EH (cell line): ENCODE results near the gene AGR3.

ENCODE experiments used
- DNase-seq: peaks from one replicate; pipeline ENCODE4 v3.0.0-alpha.2; 2015; ENCODE audit warnings: low read depth

Gene AGR3

DNA sequence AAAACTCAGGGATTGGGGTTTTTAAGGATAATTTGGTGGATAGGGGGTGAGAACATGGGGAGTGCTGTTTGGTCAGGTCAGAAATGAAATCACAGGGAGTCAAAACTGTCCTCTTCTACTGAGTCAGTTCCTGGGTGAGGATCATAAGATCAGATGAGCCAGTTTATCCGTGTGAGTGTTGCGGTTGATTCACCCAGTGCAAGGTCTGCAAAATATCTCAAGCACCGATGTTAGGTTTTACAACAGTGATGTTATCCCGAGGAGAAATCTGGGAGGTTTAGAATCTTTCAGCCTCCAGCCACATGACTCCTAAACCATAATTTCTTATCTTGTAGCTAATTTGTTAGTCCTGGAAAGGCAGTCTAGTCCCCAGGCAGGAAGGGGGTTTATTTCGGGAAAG is 45.3 kb downstream of the AGR3 start:
- peak; percentile 20 for DNase-seq

DNA sequence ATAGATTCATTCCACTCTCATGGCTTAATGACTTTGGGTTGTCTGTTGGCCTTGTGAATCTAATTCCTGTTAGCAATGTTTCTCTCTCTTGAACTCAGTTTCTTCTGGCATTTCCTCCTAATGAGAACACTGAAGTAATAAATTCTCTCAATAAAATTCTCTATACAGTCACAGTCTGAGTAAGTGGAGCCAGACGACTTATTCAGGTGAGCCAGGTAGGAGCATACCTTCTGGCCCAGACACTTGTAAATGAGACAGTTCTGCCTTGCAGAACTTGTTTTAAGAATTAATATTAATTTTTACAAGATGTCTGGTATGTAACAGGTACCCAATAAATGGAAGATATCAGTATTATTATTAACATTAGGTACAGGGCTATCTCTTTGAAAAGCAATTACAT is 48.4 kb downstream of the AGR3 start:
- no peak for DNase-seq

DNA sequence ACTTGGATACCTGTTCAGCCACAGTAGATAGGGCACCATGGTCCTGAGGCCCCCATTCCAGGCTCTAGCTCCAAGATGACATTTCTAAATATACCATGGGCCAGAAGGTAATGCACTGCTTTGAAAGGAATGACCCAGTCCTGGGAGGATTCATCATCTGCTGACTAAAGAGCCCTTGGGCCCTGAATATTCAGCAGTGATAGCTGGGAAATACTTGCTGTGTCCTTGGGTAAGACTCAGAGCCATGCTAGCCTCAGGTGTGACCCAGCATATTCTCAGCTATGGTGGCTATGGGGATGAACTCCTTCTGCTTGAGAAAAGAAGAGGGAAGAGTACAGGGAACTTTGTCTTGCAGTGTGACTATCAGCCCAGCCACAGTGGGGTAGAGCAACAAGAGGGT is 55.7 kb downstream of the AGR3 start:
- DNase-seq: no peak

DNA sequence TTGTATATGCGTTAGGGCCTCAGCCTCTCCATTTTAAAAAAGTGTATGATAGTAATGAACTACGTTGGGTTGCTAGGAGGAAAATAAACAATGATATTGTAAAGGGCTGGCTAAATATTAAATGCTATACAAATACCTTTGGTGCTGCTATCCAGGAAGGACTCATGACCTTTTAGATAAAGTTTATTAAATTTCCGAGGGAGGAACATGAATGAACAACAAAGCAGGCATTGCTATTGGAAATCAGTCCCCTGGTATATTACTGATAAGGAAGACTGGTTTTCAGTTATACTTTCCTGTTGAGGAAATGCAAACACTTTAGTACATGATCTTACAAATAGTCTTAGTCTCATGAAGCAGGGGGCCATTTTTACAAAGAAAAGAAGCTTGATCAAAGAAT is 59.8 kb downstream of the AGR3 start:
- DNase-seq: no peak

DNA sequence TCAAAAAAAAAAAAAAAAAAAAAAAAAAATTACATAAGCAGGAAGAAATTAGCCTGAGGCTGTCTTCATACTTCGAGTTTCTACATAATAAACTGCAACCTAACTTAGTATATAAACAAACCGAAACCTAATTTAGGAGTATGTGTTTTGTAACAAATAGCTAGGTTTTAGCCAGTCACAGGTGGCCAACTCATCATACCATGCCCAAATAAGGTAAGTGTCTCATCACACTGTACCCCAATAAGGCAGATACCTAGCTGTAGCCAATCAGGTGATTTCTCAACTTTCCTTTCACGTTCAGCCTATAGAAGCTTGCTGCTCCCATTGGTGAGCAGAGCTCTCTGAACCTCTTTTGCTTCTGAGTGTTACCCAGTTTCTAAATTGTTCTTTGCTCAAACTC is 63.1 kb downstream of the AGR3 start:
- DNase-seq: no peak

DNA sequence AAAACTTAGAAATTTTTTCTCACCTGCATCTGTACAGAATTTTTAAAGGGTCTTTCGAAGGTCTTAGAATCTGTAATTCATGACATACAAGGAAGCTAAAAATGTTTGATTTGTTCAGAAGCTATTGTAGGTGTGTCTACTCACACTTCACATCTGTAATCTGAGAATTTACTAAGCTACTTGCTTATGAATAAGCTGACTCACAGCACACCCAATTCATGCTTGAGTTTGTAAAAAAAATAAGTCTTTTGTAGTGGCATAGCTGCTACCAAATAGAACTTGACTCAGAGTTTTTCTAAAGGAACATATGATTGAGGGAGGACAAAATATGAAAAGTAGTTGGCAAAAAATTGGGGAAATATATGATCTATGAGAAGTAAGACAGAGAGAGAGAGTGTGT is 64.2 kb downstream of the AGR3 start:
- DNase-seq: peak; percentile 36

DNA sequence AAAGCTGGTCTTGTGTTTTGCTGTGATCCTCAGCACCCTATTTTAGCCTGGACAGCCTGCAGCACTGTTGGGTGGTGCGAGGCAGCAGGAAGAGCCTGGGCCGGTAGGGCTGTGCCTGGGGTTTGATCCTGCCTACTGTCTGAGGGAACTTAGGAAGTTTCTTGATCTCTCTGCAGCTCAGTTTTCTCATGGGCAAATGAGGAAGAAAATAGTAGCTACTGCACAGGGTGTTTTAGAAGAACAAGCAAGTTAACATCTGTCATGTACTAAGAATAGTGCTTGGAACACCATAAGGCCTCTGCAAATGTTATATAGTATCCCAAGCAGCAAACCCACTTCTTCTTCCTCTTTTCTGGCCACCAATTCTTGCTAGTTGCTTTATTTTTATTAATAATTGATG is 65.0 kb downstream of the AGR3 start:
- no peak for DNase-seq

DNA sequence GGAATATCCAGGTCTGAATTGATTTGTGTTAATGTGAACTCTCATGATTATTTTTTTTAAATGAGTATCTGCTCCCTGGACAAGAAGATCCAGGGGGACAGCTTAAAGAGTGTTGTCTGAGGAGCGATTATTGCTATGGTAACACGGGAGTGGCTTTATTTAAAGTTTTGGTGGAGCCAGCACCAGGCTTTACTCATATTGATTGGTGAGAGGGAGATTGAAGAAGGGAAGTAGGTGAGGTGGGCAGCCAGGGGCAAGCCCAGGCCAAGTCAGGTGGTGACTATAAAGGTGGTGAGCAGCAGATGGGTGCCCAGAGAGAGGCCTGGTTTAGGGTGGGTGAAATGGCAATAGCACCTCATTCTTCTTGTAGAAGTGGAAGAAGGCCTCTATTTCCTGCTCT is 66.8 kb downstream of the AGR3 start:
- DNase-seq: no peak

DNA sequence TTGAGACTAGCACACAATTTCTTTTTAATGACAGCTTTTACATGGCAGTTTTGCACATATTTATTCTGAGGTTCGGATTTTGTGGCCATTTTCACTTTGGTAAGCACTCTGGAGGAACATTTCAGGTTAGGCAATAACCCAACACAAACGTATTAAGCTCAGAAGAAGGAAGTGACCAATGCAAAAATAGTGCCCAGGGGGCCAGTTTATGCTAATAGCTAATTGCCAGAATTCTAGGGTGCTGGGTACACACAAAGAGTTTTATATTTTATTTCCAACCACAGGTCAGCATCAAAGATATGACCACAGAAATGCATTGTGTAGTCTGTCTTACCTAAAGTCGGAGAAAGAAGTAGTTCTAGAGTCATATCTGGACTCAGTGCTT is 68.6 kb downstream of the AGR3 start:
- no peak for DNase-seq

DNA sequence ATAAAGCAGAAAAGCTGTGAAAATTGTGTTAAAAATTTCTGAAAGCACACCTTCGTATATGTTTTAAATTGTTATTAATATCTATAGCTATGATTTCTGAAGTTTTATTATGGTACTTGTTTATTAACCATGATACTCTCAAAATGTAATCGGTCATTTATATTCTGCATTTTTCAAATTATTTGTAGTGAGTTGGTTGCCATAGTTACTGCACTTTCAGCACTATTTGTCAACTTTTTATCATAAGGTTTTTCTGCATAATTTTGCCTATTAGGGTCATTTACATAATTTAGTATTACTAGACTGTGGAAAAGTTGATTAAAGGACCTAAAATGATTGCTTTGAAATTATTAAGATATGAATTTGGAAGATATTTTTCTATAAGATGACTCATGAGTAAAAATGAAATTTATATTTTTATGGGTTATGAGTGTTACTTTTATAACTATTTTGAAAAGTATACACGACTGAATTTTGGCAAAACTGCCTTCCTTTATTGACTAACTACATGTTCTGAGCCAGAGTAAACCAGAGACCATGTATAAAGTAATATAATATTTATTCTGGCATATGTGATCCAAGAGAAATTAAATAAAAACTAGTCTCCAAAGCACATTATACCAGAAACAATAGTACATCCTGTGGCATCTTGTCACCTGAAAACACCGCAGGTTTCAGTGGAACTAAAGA is 69.1 kb downstream of the AGR3 start:
- no peak for DNase-seq

DNA sequence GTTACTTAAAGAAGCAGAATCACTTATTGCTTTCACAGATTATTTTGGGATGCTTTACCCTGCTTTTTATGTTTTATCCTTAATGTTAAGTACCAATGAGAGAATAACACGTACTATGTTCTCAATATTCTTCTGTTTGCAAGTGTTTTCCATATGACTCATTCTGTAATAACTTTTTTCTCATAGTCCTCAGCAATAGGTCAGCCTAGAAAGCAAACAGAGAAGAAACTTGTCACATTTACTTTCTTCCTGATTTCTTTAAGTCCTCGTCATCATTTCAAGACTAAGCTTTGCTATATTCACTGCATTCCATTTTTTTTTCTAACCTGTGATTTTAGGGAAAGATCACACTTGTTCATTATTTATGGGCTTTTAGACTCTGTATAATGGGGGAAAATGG is 70.2 kb downstream of the AGR3 start:
- peak; percentile 82 for DNase-seq

DNA sequence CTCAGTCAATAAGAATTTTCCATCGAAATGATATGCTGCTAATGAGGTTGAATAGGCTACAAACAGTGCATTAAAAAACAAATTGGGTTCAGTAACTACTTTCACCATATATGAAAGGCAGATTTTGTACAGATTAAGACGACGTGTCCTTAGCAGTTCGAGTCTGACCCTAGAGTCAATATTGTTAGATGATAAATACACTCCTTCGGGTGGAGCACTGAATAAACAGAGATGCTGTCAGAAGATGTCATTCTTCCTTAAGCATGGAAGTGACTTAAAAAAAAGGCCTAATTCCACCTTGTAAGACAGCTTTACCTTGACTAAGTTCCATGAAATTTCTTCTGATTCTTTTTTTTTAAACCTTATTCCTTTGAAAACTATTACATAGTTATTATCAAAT is 71.2 kb downstream of the AGR3 start:
- DNase-seq: no peak

DNA sequence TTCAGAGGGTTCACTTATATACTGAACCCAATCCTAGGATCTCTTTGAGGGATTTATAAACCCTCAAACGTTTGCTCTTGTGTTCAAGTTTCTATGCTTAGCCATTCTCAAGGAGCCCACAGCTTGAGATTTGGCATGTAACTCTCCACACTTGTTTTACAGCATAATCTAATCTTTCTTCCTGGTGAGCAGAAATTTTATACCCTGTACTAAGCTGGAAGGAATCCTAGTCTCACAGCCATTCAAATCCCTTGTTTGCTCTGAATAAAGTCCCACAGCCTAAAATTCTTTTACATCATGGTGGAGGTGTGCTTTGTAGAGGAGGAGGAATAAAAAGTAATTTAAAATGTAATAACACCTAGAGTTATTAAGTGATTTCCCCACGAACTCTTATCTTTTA is 71.7 kb downstream of the AGR3 start:
- no peak for DNase-seq
